GM21528 (cell line): ENCODE results near the gene PRDM12.

Experiments used
- ATAC-seq: cut with Tn5 transposase; IDR thresholded peaks from one replicate; pipeline ENCODE4 v1.9.1; 2021; ENCODE audit warnings: mild to moderate bottlenecking, moderate library complexity; ENCODE audit not compliant: unreplicated experiment, low FRiP score

PRDM12 gene

DNA sequence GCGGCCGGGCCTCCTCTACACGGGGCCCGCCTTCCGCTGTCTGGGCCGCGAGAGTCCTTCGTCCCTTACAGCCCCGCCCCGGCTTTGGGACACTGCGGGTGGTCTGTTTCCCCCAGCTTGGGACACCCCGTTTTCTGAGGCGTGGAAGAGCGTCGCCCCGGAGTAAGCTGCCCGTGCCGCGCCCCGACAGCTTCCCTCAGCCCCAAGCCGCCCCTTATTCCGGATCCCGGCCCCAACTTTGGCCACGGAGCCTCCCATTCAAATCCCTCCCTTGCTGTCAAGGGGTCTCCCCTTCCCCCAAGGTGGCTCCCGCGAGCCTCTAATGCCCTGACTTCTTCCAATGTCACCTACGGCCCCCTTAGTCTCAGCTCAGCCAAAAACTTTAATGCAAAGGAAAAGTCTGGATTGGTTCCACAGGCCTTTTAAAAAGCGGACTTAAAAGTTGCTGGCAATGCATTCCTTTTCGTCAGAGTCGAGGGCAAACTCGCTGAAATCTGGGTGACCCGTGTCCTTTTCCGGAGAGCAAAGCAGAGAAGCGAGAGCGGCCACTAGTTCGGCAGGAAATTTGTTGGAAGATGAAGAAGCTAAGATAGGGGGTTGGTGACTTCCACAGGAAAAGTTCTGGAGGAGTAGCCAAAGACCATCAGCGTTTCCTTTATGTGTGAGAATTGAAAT lies 49.0 kb downstream of the PRDM12 start:
- peak; percentile 5 for ATAC-seq

- no peak for ATAC-seq
Observed at GRCh38 chr9:130714586-130715110, 50.3 kb downstream of the PRDM12 start.

- no peak for ATAC-seq
Observed at GRCh38 chr9:130715270-130715669, 50.9 kb downstream of the PRDM12 start.

GRCh38 chr9:130718562-130718961 lies 54.2 kb downstream of the PRDM12 start:
- ATAC-seq = no peak

GRCh38 chr9:130720762-130721161 lies 56.4 kb downstream of the PRDM12 start:
- no peak for ATAC-seq

- ATAC-seq = no peak
Observed at GRCh38 chr9:130728721-130729120, 64.3 kb downstream of the PRDM12 start.

GRCh38 chr9:130729145-130729544 lies 64.8 kb downstream of the PRDM12 start:
- no peak for ATAC-seq

- ATAC-seq = no peak
Observed at GRCh38 chr9:130731355-130731754, 67.0 kb downstream of the PRDM12 start.

DNA sequence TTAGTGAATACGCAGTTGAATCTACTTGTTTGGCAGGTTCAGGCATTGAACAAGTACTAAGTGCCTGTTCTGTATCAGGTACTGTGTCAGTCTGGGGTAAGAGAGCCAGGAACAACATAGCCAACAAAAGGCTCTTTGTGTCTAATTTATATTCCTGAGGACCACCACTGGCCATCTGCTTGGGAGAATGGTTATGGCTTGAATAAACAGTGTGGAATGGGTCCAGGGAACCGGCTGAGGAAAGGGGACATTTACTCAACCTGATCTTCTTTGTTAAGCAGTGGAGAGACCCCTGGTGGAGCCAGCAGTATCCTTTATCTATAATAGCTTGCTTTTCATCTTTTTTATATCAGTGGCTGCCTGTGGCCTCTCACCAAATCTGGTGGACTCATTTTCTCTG lies 67.7 kb downstream of the PRDM12 start:
- ATAC-seq = no peak
